OCI-LY1 (cell line): ENCODE data around the gene ZNF763.

Source experiments
- EZH2 ChIP-seq: fragments of 200-600 bp; sonication (generic), shearing (Covaris generic); IDR thresholded peaks from 2 replicates; pipeline ENCODE4 v1.8.0; 2017; ENCODE audit warnings: borderline replicate concordance, mixed run types, mild to moderate bottlenecking, antibody characterized with exemption, low read length, moderate library complexity, mixed read lengths
- TF ChIP-seq, protein P1 (sequence below): fragments of 200-600 bp; sonication (generic), shearing (Covaris generic); IDR thresholded peaks from 2 replicates; pipeline ENCODE4 v1.5.1; 2017; ENCODE audit warnings: mild to moderate bottlenecking, antibody characterized with exemption, low read length, moderate library complexity, mixed read lengths

GRCh38 chr19:11931513-11931912, 33.3 kb upstream of the ZNF763 start:
- TF ChIP-seq, protein P1, sequence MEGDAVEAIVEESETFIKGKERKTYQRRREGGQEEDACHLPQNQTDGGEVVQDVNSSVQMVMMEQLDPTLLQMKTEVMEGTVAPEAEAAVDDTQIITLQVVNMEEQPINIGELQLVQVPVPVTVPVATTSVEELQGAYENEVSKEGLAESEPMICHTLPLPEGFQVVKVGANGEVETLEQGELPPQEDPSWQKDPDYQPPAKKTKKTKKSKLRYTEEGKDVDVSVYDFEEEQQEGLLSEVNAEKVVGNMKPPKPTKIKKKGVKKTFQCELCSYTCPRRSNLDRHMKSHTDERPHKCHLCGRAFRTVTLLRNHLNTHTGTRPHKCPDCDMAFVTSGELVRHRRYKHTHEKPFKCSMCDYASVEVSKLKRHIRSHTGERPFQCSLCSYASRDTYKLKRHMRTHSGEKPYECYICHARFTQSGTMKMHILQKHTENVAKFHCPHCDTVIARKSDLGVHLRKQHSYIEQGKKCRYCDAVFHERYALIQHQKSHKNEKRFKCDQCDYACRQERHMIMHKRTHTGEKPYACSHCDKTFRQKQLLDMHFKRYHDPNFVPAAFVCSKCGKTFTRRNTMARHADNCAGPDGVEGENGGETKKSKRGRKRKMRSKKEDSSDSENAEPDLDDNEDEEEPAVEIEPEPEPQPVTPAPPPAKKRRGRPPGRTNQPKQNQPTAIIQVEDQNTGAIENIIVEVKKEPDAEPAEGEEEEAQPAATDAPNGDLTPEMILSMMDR = no peak
- no peak for TF ChIP-seq EZH2
